ENCODE measurements around the gene EDEM3.
A peak's percentile ranks its signal among the peaks of the same experiment; 100 is the strongest.

The EDEM3 gene

DNA sequence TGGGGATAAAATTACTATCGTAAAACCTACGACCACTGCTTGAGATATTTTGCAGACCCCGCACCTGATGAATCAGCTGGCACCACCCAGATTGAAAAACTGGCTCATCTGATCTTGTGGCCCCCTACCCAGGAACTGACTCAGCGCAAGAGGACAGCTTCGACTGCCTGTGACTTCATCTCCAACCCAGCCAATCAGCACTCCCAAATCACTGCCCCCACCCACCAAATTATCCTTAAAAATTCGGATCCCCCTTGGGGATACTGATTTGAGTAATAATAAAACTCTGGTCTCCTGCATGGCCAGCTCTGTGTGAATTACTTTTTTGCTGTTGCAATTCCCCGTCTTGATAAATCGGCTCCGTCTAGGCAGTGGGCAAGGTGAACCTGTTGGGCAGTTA lies 81.4 kb downstream of the EDEM3 start:
- no peak for DNase-seq (ENCODE audit: low spot score)

DNA sequence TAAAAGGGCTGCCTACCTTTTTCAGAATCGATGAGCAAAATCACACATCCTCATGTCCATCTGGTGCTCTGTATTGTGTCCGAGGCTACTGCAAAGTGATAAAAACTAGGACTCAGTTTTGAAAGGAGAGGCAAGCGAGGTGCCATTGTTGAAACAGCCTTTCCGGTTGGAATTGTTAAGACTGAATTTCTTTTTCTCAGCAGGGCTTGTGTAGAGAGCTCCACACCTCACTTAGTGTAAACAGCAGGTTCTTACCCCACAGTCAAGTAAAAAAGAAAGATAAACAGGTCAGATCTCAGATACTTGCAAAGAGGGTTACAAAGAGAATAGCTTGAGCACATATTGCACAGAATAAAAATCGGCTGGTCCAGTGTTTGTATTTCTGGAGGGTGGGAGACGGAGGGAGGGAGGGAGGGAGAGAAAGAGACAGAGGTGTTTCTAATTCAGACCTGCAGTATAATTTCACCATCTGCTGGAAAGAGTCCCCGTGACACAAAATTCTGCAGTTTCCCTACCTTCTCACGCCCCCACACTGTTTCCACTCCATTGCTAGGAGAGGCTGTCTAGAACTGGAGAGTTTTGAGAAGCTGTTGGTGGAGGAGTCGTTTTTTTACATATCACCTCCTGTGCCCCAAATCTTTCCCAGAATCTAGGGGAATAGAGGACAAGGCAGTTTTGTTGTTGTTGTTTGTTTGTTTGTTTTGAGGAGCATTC lies 82.5 kb downstream of the EDEM3 start:
- no peak for DNase-seq (ENCODE audit: low spot score)

DNA sequence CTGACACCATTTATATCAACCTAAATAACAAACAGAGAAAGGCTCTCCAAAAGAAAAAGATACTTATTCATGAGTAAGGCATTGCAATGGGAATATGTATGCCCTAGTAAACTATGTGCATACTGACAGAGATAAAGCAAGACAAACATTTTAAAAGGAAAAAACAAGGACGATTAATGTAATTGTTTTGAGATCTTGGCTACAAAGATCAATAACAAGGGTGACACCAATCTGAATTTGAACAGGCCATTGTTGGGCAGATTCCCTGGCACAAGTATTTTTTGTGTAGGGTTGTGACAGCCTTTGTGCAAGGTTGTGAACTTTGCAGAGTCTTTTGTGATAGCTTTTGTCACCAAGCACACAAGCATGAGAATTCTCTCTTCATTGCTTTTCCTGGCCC lies 85.3 kb downstream of the EDEM3 start:
- DNase-seq (ENCODE audit: low spot score) = no peak

- no peak for DNase-seq (ENCODE audit: low spot score)
Measured at GRCh38 chr1:184665360-184665759, 89.3 kb downstream of the EDEM3 start.

GRCh38 chr1:184664661-184665060 lies 90.0 kb downstream of the EDEM3 start:
- DNase-seq (ENCODE audit: low spot score) = no peak

GRCh38 chr1:184664042-184664660 lies 90.5 kb downstream of the EDEM3 start:
- peak; percentile 58 for DNase-seq (ENCODE audit: low spot score)

DNA sequence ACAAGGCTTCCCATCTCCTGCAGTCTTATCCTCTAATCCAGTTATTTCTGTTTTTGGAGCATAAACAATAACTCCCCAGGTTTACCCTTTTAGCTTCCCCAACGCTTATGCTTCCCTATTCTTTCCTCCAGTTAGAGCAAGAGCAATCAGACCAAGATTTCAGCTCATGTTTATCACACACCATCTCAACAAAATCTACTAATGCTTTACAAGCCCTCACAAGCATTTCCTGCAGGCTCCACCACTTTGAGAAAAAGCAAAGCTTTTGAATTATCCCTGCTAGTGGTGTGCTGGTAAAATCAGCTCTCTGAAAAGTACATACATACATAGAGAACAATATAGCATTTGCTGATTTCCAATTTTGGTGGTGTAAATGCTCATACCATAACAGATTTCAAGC lies 92.9 kb downstream of the EDEM3 start:
- DNase-seq (ENCODE audit: low spot score) = no peak

GRCh38 chr1:184660462-184661191 lies 94.0 kb downstream of the EDEM3 start:
- no peak for DNase-seq (ENCODE audit: low spot score)

GRCh38 chr1:184658055-184658454 lies 96.6 kb downstream of the EDEM3 start:
- DNase-seq (ENCODE audit: low spot score) = no peak

DNA sequence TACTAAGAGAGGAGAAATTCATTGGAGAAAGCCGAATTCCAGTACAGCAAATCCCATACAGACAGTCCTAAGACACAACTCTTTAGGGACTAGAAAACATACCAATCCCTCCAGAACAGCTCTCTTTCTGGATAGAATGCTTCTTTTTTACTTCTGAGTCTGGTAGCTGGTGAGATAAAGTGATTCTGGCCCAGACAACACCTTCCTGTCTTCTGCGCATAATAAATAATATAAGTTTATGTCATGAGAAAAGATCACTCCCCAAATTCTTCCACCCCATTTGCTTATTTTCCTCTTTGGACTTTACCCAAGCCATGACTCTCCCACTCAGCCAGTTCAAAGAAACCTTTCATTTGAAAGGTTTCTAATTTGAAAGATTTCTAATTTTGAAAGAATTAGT lies 98.4 kb downstream of the EDEM3 start:
- DNase-seq (ENCODE audit: low spot score) = no peak

- DNase-seq (ENCODE audit: low spot score) = no peak
Measured at GRCh38 chr1:184655185-184655584, 99.5 kb downstream of the EDEM3 start.

DNA sequence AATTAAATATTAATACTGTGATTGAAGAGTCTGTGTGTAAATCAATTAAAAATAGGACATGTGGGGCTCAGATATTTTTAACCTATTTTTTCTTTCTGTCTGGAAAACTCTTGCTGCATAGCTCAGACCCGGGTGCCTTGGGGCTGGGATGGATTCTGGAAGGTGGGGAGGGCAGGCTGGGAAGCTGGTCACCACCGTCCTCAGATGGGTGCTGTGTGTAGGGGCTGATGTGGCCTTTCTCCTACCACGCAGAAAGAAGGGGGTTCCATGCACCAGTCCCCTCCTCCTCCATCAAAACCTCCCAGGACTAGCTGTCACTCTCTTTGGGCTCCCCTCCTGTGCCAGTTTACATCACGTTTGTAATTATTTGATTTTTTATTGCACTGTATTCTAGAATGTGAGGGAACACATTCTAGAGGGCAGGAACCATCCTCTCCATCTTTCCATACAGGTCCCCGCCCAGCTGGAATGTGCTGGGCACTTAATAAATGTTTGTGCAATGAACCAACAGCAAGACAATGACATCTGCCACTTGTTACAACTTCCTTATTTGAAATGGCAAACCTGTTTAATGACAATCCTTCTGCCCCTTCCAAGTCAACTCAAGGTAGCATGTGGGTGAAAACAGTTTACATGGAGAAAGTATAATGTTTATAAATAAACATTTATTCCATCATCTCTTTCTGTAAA lies 104.3 kb downstream of the EDEM3 start:
- DNase-seq (ENCODE audit: low spot score) = no peak

- no peak for DNase-seq (ENCODE audit: low spot score)
Measured at GRCh38 chr1:184649451-184649888, 105.2 kb downstream of the EDEM3 start.

GRCh38 chr1:184648856-184649201 lies 105.8 kb downstream of the EDEM3 start:
- DNase-seq (ENCODE audit: low spot score) = no peak

- no peak for DNase-seq (ENCODE audit: low spot score)
Measured at GRCh38 chr1:184648160-184648855, 106.3 kb downstream of the EDEM3 start.

DNA sequence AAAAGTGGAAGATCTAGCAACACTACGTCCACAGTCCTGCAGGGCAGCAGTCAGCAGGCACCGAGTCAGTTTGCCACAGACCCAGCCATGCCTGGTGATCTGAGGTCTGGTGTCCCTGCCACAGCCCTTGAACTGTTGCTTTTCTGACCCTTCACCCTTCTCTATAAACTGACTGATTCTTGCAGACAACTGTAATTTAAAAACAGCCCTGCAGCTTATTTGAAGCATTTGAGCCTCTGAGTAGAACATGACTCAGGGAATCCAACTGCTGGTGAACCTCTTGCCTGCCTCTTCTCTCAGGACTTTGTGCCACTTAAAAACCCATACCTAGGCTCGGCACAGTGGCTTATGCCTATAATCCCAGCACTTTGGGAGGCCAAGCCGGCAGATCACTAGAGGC lies 107.2 kb downstream of the EDEM3 start:
- no peak for DNase-seq (ENCODE audit: low spot score)

DNA sequence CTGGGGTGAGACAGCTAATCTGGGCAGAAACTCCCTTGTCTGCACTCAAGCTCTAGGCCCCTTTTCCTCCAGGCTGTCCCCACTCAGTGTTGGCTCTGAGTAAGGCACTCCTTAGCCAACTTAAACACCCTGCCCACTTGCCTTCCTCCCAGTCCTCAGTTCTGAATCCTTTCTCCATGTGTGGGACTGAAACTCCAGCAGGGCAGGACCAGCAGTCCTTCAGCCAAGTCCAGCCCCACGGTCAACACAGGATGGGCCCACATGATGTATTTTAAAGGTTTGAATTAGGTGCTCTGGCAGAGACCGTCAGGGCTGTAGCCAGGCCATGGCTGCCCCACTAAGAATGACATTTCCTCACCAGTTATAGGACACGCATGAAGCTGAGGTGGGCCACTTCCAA lies 107.8 kb downstream of the EDEM3 start:
- no peak for DNase-seq (ENCODE audit: low spot score)

DNA sequence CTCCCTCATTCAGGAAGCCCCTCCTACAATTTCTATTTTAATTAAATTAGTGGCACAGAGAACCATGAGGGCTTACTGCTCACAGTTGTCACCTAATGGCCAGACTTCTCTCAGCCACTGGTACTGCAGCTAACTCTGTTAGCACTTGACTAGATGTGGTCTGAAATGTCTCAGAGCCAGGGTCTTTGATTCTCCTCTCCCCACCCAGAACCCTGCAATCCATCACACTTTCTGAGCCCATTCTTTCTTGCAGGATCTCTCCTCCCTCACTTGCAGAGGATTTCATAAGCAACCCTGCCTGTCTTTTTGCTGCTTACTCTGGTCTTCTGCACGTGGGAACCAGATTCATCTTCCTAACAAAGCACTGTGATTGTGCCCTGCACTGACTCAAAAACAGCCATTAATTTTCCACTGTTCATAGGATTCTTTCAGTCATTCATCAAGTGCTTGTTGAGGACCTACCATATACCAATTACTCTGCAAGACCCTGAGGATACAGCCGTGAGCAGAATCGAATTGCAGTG lies 108.4 kb downstream of the EDEM3 start:
- DNase-seq (ENCODE audit: low spot score) = no peak

DNA sequence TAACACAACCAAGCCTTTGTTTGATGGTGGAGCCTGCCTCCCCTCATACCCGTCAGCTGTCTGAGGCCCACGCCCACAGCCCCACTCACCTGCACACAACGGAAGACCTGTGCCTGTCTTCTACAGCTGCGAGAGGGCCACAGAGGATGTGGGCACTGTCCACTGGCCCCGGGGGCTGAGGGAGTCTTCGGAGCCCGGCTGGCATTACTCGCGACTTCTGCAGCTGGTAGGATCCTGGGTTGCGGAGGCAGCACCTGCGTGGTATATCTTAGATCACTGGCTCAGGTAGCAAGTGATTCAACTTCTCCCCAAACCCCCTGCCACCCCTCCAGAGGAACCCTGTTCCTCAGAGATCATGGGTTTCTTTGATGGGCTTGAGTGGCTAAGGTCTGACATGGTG lies 109.9 kb downstream of the EDEM3 start:
- DNase-seq (ENCODE audit: low spot score) = no peak

DNA sequence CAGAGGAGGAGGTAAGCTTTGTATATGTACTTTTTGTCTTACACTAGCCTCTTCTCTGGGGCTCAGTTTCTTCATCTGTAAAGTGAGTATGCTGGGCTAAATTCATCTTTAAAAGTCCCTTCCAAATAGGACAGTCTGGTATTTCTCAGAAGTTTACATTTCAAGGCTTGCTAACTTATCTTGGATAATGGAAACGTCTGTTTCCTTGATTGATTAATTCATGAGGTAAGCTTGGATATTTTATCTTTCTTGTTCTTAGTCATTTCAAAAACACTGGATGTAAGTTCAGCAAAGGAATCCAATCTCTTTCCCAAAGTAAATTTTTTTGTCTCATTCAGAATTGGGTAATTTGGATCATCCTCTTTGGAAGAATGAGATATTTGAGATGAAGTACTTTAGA lies 111.0 kb downstream of the EDEM3 start:
- no peak for DNase-seq (ENCODE audit: low spot score)

GRCh38 chr1:184641894-184642293 lies 112.8 kb downstream of the EDEM3 start:
- no peak for DNase-seq (ENCODE audit: low spot score)

- no peak for DNase-seq (ENCODE audit: low spot score)
Measured at GRCh38 chr1:184640505-184640904, 114.2 kb downstream of the EDEM3 start.

All from kidney capillary endothelial cell (primary cell).